AG09319 (cell line): ENCODE results near the gene TBL1XR1.
"Not testable (repeated sequence)": the region's sequence is repeated elsewhere in the genome, so short reads cannot be mapped to it uniquely, and the experiment has no call there.

Experiments used
- DNase-seq: peaks from one replicate; pipeline ENCODE4 v3.0.0-alpha.2; 2010; ENCODE audit warnings: low read depth; ENCODE audit errors: extremely low read depth
- CTCF ChIP-seq: IDR thresholded peaks from 2 replicates; pipeline ENCODE4 v1.5.1; 2011; ENCODE audit warnings: low read depth, mild to moderate bottlenecking, inconsistent platforms, low read length, moderate library complexity

Gene TBL1XR1

GRCh38 chr3:177196456-177197040 lies 734 bp downstream of the TBL1XR1 start:
- no peak for DNase-seq
- no peak; the same call in 1 of the 2 replicates for TF ChIP-seq CTCF

- no peak for TF ChIP-seq CTCF
- no peak for DNase-seq
Measured at GRCh38 chr3:177196008-177196455, 1.2 kb downstream of the TBL1XR1 start.

- TF ChIP-seq CTCF = no peak
- DNase-seq = no peak
Measured at GRCh38 chr3:177195242-177195991, 1.9 kb downstream of the TBL1XR1 start.

- no peak for TF ChIP-seq CTCF
Measured at GRCh38 chr3:177194299-177194698, 3.0 kb downstream of the TBL1XR1 start.

GRCh38 chr3:177193688-177194268 lies 3.5 kb downstream of the TBL1XR1 start:
- no peak for TF ChIP-seq CTCF
- DNase-seq = no peak

More at GRCh38 chr3:177194299-177194698, 3.0 kb downstream of the TBL1XR1 start:
- DNase-seq = no peak

GRCh38 chr3:177193275-177193674 lies 4.0 kb downstream of the TBL1XR1 start:
- DNase-seq = not testable (repeated sequence)

- TF ChIP-seq CTCF = no peak
- no peak for DNase-seq
Measured at GRCh38 chr3:177190756-177191681, 6.3 kb downstream of the TBL1XR1 start.

- not testable (repeated sequence) for DNase-seq
Measured at GRCh38 chr3:177190184-177190583, 7.1 kb downstream of the TBL1XR1 start.

- not testable (repeated sequence) for DNase-seq
Measured at GRCh38 chr3:177188325-177188724, 9.0 kb downstream of the TBL1XR1 start.
